Measurements from ENCODE around the gene TBCD. TPM values are rescaled to one million over a fixed set of nuclear protein-coding genes. Genes with fewer than 3 reads are reported as not detected.
A peak's percentile ranks its signal among the peaks of the same experiment; 100 is the strongest.

The TBCD gene
- total RNA-seq, 3 donors from 2014 or later: 41.3 to 76.0 (median 55.4) TPM

DNA sequence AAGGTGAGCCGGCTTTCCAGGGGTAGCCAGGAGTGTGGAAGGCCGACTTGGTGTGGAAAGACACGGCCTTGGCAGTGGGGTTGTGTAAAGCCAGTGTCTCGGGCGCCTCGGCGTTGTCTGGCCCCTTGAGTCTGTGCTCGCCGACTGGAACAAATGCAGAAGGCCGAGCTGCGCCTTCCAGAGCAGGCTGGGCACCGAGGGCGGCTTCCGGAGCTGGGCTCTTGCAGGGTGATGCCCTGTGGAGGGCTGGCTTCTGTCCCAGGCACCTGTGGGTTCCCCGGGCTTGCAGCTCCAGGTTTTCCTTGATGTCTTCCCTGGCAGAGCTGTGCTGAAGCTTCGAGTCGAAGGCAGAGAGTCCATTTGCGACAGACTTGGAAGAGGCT is 79.9 kb downstream of the TBCD start:
- Histone ChIP-seq H3K36me3 (ENCODE audit: low read depth) (no peaks in the 10 kb centered on the region), H3K9me3 (no peaks in the 10 kb centered on the region), H3K4me1 (ENCODE audit: low read depth) (peaks cover 3% of the 10 kb centered on the region), H3K4me3 (no peak overlapping the region)
- intact Hi-C loops (cut with DNase I, micrococcal nuclease): no loop called here
- DNase-seq: no peak
- ATAC-seq: no peak
- TF ChIP-seq, protein P1, sequence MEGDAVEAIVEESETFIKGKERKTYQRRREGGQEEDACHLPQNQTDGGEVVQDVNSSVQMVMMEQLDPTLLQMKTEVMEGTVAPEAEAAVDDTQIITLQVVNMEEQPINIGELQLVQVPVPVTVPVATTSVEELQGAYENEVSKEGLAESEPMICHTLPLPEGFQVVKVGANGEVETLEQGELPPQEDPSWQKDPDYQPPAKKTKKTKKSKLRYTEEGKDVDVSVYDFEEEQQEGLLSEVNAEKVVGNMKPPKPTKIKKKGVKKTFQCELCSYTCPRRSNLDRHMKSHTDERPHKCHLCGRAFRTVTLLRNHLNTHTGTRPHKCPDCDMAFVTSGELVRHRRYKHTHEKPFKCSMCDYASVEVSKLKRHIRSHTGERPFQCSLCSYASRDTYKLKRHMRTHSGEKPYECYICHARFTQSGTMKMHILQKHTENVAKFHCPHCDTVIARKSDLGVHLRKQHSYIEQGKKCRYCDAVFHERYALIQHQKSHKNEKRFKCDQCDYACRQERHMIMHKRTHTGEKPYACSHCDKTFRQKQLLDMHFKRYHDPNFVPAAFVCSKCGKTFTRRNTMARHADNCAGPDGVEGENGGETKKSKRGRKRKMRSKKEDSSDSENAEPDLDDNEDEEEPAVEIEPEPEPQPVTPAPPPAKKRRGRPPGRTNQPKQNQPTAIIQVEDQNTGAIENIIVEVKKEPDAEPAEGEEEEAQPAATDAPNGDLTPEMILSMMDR (IDR thresholded peaks at IDR 0.05): no peak

DNA sequence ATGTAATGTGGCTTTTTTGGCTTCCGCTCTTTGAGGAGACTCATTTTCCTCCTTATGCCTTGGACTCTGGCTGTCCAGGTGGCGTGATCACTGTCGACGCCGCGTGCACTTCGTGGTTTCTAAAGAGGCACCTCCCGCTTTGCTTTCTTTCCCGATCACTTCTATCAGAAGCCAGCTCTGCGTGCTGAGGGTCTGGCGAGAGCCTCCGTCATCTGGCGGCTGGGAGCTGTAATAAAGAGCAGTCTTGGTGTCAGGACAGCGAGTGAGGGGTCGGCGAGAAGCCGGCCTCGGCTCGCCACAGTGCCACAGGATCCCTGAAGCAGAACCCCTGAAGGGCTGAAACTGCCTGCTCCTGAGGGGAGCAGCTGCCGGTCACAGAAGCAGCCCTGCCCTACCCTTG is 80.5 kb downstream of the TBCD start:
- no peaks in the 10 kb centered on the region for H3K9me3 ChIP-seq
- intact Hi-C loops (cut with DNase I, micrococcal nuclease): no loop called here
- TF ChIP-seq, protein P1 (IDR thresholded peaks at IDR 0.05): no peak
- H3K36me3 ChIP-seq (ENCODE audit: low read depth): no peaks in the 10 kb centered on the region
- peaks cover 9% of the 10 kb centered on the region for H3K4me1 ChIP-seq (ENCODE audit: low read depth)
- ATAC-seq (no peak), DNase-seq (peak in 1 of 3 donors; percentile 20)
- no peak overlapping the region for H3K4me3 ChIP-seq

DNA sequence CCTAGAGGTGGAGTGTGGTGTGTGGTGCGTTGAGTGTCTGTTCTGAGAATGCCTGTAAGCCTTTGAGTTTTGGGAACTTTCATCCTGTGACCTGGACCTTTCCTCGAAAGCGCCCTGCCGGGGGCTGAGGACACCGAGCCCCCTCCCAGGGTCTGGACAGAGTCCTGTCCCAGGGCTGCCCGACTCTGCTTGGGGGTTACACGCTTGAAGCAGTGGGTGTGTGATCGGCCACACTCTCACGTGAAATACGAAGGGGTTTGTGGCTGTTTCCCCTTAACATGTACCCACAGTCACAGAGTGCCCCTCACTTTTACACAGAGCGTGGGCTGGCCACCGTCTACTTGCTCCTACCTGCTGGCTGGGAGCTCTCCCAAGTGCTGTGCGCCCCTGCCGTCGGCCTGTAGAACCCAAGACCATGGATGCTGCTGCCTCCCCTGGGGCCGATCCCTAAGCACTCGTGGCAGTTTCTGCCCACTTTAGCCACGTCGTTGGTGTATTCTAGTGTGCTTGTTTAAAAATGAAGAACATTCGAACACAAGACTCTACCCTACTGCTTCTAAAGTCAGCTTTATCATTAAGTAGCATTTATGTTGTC is 81.1 kb downstream of the TBCD start:
- H3K9me3 ChIP-seq: no peaks in the 10 kb centered on the region
- no peaks in the 10 kb centered on the region for H3K36me3 ChIP-seq (ENCODE audit: low read depth)
- intact Hi-C loops (cut with DNase I, micrococcal nuclease): no loop called here
- TF ChIP-seq, protein P1 (IDR thresholded peaks at IDR 0.05): no peak
- no peak overlapping the region for H3K4me3 ChIP-seq
- DNase-seq: peak in 1 of 3 donors; percentile 17
- ATAC-seq: no peak
- H3K4me1 ChIP-seq (ENCODE audit: low read depth): peaks cover 14% of the 10 kb centered on the region

DNA sequence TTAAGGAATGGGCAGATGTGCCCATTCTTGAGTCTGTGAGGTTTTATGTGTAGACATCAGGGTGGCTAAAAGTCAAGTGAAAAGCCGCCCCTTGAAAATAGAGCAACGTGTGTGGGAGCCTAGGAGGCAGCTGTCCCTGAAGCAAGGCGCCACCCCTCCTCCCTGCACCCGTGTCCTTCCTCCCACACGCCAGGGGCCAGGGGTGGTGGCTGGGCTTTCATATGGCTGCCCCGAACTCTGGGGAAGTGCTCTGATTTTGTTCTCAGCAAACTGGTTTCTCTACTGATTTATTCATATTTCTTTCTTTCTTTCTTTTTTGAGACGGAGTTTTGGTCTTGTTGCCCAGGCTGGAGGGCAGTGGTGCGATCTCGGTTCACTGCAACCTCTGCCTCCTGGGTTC is 83.3 kb downstream of the TBCD start:
- TF ChIP-seq, protein P1 (IDR thresholded peaks at IDR 0.05): no peak
- H3K4me3 ChIP-seq: no peak overlapping the region
- no peak for ATAC-seq
- H3K4me1 ChIP-seq (ENCODE audit: low read depth): peaks cover 15% of the 10 kb centered on the region
- DNase-seq: no peak
- H3K36me3 ChIP-seq (ENCODE audit: low read depth): no peaks in the 10 kb centered on the region
- intact Hi-C loops (cut with DNase I, micrococcal nuclease): no loop called here
- H3K9me3 ChIP-seq: no peaks in the 10 kb centered on the region

DNA sequence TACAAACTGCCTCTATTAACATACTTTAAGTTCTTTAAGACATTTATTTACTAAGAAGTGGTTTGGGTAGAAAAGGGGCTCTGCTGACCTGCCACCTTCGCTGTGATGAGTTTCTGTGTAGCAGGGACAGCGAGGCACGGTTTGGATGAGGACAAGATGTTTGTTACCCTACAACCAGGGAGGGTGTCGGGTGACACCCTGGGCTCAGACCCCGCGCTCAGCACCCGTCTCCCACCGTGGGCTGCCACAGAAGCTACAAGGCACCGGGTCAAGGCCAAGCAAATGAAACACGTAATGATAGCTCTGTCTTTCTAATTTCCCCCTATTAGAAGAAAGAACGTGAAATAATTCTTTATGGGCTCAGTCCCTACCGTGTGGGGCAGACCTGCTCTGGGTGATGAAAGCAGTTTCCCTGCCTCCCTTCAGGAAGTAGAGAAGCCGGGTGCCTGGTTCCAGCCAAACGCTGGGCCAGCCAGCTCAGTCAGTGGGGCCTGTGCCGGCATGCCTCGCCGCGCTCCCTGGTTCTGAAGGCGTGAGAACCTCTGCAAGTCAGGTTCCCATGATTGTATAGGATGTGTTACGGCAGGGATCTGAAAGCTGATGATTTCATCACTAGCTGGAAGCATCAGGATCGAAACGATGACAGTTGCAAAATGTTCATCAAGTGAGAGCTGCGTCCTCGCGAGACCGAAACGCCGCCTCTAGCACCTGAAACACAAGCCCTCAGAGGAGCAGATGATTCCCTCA is 84.1 kb downstream of the TBCD start:
- no peak for DNase-seq
- no peak overlapping the region for H3K4me3 ChIP-seq
- no peak for ATAC-seq
- H3K36me3 ChIP-seq (ENCODE audit: low read depth): no peaks in the 10 kb centered on the region
- intact Hi-C loops (cut with DNase I, micrococcal nuclease): no loop called here
- H3K4me1 ChIP-seq (ENCODE audit: low read depth): peaks cover 15% of the 10 kb centered on the region
- no peaks in the 10 kb centered on the region for H3K9me3 ChIP-seq
- TF ChIP-seq, protein P1 (IDR thresholded peaks at IDR 0.05): no peak

Data from mucosa of descending colon (tissue), 3 donors.